HG02571 (cell line): ENCODE measurements around the gene ABCA7.
A peak's percentile ranks its signal among the peaks of the same experiment; 100 is the strongest.

Experiments
- ATAC-seq: cut with Tn5 transposase; IDR thresholded peaks from one replicate; pipeline ENCODE4 v1.9.1; 2021; ENCODE audit warnings: mild to moderate bottlenecking, moderate library complexity; ENCODE audit not compliant: unreplicated experiment

Gene ABCA7

GRCh38 chr19:1040476-1041271 is 767 bp downstream of the ABCA7 start:
- peak; percentile 44 for ATAC-seq

GRCh38 chr19:1041272-1041834 is 1.4 kb downstream of the ABCA7 start:
- no peak for ATAC-seq

- ATAC-seq, result no peak
Observed at GRCh38 chr19:1041835-1042685, 2.2 kb downstream of the ABCA7 start.

- ATAC-seq, result no peak
Observed at GRCh38 chr19:1042689-1043511, 3.0 kb downstream of the ABCA7 start.

GRCh38 chr19:1045247-1045603 is 5.3 kb downstream of the ABCA7 start:
- ATAC-seq, result no peak

- ATAC-seq, result no peak
Observed at GRCh38 chr19:1046117-1046626, 6.3 kb downstream of the ABCA7 start.

GRCh38 chr19:1046836-1047695 is 7.2 kb downstream of the ABCA7 start:
- no peak for ATAC-seq

GRCh38 chr19:1047696-1048147 is 7.8 kb downstream of the ABCA7 start:
- ATAC-seq, result no peak

GRCh38 chr19:1049106-1049505 is 9.2 kb downstream of the ABCA7 start:
- ATAC-seq, result no peak

- ATAC-seq, result no peak
Observed at GRCh38 chr19:1049800-1050199, 9.9 kb downstream of the ABCA7 start.

- no peak for ATAC-seq
Observed at GRCh38 chr19:1050989-1051788, 11.3 kb downstream of the ABCA7 start.

- ATAC-seq, result no peak
Observed at GRCh38 chr19:1051791-1052190, 11.9 kb downstream of the ABCA7 start.

GRCh38 chr19:1052349-1052975 is 12.6 kb downstream of the ABCA7 start:
- ATAC-seq, result no peak

GRCh38 chr19:1053176-1054101 is 13.5 kb downstream of the ABCA7 start:
- ATAC-seq, result no peak

GRCh38 chr19:1054102-1055027 is 14.5 kb downstream of the ABCA7 start:
- ATAC-seq, result no peak

GRCh38 chr19:1055028-1055425 is 15.1 kb downstream of the ABCA7 start:
- ATAC-seq, result no peak
